Activated CD8-positive, alpha-beta memory T cell treated with anti-CD3 and anti-CD28 coated beads for 4 hours (primary cell): ENCODE data around the gene FGFBP2.

Experiments used
- DNase-seq, 2 donors: peaks; one replicate each; pipeline ENCODE4 v3.0.0-alpha.2; 2020; ENCODE audit warnings: low read depth in 2 of 2

The FGFBP2 gene

DNA sequence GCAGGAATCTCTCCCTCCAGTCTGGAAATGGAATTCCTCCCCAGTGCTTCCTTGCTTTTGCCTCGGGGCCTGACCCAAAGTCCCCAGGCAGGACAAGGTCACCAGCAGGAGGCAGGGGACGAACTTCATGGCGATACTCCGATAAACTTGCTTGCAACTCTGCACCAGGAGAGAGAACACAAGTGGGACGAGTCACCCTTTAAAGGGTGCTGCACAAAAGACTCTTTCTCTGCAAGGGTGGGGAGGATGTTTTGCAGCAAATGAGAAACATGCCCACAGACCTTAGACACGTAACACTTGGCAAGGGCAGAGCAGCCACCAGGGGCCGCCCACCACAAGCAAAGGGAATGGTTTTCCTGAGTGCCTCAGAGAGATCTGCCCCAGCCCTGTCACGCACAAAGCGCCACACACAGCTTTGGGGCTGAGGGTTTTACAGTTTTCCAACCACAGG is at the start of gene FGFBP2:
TSS of gene FGFBP2 (minus strand) at position 175 of the 451 bp plus-strand sequence. CDS start at position 129, 46 bp downstream.
- DNase-seq, result peak; percentile 38 to 40

DNA sequence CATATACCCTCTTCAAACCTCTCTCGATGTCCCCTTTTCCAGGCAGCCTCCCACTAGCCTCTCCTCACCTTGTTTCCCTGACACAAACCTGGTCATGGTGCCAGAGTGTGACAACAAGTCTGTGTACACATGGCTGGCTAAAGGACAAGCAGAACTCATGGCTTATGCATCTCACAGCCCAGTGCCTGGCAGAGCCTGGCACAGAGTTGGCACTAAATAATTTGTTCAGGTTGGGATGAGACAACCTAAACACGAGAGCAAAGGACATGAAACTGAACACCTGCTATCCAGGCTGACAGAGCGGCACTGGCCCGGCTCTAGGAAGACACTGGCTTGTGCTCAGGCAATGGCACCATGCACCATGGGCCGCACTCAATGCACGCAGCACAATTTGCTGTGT is 48.2 kb upstream of the FGFBP2 start:
- no peak for DNase-seq

DNA sequence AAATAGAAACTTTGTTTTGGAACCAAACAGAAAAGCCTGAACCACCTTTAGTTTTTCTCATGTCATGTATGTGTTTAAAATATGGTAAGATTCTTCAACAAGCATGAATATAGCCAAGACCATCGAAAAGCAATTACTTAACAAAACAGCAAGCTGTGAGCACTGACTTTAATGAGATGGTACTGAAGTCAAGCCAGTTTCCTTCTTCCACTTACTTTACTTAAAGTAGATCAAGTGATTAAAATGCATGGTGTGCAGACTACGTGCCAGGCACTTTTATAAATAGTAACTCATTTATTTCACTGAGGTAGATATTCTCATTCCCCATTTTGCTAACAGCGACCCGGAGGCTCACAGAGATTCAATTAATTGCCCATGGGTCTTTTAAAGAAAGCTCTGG is 46.2 kb upstream of the FGFBP2 start:
- DNase-seq, result no peak

GRCh38 chr4:16007471-16008095 is 44.6 kb upstream of the FGFBP2 start:
- no peak for DNase-seq

DNA sequence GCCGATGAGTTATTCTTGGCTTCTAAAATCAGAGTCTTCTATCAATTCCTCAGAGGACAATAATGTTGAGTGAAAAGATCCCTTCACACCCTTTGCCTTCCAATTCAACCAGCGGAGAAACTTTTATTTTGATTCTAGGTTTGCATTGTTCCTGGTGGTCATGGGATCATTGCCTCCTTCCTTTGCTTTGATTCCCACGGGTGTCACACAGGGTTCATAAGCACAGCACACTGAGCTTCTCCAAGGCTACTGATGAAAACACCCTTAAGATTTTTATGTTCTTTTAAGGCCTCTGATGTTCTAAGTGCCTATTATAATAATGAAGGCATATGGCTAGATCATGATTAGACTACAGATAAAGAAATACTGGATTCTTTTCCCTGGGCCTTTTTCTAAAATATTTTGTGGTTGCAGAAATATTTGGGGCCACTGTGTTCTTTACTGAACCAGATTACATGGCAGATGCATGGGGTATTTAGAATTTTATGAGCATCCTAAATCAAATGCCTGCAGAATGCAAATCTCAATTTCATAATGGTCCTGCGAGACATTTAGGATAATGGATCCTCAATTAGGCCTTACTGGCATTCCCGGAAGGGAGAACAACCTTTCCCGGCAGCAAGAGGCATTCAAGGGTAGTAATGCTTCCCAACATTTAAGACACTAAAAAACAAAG is 43.9 kb upstream of the FGFBP2 start:
- DNase-seq, result no peak

DNA sequence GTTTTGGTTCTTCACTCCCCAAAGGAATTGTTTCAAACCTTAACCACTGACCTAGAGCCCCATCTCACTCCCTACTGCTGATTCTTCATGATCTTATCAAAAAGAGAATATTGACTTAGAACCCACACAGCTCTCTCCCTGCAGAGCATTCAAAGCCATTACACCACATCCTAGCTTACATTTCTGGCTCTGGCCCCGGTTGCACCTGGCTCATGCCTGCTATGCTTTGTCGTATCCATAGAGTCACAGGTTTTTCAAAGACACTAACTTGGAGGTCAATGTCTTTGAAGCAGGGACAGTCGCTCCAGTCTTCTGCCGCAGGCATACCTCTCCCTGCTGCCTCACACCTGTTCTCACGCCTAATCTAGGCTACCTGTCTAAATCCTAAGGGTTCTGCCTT is 42.7 kb upstream of the FGFBP2 start:
- no peak for DNase-seq

- DNase-seq, result peak in 1 of 2 donors; percentile 13
Measured at GRCh38 chr4:16001484-16001858, 38.5 kb upstream of the FGFBP2 start.

DNA sequence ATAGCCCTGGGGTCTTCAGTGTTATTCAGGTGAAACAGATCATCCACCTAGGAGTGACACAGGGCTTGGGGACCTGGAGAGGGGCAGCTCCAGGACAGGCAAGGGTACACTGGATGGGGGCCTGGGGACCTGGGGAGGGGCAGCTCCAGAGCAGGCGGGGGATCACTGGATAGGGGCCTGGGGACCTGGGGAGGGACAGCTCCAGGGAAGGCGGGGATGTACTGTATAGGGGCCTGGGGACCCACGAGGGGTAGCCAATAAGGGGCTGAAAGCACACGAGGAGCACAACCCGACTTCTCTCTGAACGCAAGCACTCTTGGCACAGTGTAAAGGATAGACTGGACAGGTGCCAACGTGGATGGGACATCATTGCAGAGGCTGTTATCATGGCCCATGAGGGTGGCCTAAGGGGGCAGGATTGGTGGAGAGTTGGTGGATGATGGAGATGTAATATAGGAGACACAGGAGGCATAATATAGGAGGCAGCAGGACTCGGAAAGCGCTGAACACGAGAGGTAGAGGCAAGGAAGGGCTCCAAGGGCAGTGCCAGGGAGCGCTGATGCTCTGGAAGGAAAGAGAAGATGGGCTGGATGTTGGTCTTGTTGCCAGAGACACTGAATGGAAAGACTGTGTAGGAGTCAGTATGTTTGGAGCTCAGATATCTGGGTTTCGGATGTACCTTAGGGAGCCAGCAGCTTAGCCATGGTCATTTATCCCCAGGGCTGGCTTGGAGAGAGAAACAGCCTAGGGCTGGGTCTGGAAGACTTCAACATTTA is 37.9 kb upstream of the FGFBP2 start:
- DNase-seq, result no peak

GRCh38 chr4:15996773-15997172 is 33.8 kb upstream of the FGFBP2 start:
- DNase-seq, result no peak

- no peak for DNase-seq
Measured at GRCh38 chr4:15995826-15996225, 32.9 kb upstream of the FGFBP2 start.

DNA sequence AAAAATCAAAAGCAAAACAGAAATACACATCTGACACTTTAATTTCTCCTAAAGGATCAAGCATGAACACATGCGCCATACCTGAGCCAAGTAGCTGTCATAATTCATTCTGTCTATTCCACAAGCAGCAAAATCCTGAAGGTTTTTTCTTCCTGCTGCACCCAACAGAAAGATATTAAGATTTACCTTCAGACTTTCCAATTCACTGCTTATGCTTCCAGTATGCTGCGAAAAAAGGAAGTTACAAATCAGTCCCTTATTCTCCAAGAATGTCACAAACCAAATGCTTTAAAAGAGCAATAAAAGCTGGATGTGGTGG is 29.2 kb upstream of the FGFBP2 start:
- no peak for DNase-seq

- DNase-seq, result no peak
Measured at GRCh38 chr4:15990570-15991285, 27.8 kb upstream of the FGFBP2 start.

- no peak for DNase-seq
Measured at GRCh38 chr4:15989424-15989823, 26.4 kb upstream of the FGFBP2 start.

DNA sequence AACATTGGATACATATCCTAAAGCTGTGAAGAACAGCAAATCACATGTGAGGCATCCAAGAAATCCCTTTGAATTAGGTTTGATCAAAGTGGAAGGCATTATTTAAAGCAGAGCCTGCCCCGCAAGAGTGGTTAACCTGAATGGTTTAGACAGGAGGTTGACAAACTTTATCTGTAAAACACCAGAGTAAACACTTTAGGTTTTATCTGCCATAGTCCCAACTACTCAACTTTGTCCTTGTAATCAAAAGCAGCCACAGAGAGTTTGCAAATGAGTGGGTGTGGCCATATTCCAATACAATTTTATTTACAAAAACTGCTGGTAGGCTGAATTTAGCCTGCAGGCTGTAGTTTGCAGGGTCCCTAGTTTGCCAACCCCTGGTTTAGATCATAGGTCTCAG is 25.2 kb upstream of the FGFBP2 start:
- DNase-seq, result no peak

DNA sequence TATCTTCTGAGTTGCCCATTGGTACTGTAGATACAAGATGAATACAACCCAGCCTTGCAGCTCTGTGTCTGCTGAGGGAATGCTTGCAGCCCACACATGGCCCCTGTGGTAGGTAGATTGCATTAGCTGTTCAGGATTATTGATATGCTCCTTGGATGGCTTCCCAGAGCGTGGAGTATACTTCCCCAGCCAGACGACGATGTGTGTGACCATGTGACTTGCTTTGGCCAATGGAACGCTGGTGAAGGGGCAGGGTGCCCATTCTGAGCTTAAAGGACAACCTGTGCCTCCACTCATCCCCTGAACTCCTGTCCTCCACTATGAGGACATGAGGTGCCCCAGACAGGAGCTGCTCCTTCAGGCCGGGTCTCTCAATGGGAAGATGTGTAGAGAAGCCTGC is 23.9 kb upstream of the FGFBP2 start:
- no peak for DNase-seq

GRCh38 chr4:15983610-15984009 is 20.6 kb upstream of the FGFBP2 start:
- DNase-seq, result no peak

GRCh38 chr4:15982842-15983524 is 20.0 kb upstream of the FGFBP2 start:
- no peak for DNase-seq

DNA sequence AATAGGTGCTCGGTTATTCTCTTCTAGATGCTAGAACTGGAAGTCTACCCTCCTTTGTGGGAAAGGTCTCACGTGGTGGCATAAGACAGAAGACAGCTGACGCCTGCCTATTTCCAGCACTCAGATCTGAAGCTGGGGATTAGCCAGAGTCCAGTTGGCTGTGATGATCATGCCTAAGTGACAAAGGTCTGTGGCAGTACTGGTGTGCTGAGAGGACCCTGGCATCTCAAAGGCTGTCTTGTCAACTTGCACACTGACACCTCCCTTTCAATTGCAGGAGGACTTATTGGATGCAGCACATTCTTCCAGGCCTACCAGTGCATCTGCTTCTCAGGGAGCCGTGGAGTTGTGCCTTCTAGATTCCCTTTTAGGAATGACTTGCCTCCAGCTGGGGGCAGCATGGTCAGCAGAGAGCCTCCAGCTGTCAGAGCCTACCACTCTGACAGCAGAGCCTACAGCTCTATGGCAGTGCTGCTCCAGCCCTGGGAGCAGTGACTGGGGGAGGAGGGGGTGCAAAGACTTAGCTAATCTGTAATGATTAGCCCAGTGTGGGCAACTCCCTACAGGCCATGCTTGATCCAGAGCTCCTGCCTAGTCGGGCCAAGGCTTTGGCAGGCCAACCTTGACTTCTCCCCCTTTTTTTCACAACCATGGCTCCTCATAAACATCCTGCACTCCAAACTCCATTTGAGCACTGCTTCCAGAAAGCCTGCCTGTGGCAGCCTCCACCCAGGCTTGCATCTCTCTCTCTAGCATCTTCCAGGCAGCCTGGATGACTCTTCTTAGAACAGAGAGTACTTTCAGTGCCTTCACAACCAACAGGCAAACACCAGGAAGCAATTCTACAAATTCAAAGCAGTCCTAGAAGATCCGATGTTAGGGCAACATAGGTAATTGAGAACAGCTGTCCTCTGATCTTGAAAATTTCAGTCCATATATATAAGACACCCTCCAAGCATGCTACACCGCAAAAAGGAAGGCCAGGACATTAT is 13.8 kb upstream of the FGFBP2 start:
- DNase-seq, result no peak

DNA sequence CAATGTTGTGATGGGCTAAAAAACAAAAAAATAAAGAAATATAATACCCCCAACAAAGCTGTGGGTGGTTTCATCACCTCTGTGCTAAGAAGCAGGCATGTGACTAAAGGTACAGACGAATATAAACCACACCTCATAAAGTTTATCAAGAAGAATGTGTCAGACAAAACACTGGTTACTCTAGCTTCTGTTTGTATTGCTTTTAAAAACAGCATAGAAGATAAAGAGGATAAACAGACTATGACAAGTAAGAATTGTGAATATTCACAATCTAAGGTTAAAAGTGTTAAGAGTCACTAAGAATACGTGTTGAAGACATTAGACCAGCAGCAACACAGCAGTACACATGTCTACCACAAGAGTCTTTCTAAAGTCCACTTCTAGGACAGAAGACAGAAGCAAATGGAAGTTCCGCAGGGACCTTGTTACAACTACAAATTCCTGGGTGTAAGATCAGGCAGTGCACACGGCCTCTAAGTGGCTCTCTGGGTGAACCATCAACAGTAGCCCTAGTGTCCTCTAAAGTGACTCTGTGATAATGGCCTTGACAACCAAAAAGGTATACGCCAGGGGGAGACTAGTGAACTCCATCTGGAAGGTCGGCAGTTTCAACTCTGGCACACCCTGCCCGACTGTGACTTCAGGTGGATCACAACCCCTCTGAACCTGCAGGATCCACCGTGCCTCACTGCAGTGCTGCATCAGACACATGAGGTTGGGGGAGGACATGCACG is 8.3 kb upstream of the FGFBP2 start:
- DNase-seq, result no peak
